ENCODE results near the gene APOBEC4. TPM values are rescaled to one million over a fixed set of nuclear protein-coding genes. Genes with fewer than 3 reads are reported as not detected.

APOBEC4 gene
- total and polyA plus RNA-seq, 2 of the 8 experiments (the other 6 are each of a cell fraction or from before 2014, with no cell fraction given): not detected

GRCh38 chr1:183635099-183635605, 18.0 kb downstream of the APOBEC4 start:
- H3K14ac ChIP-seq (ENCODE audit: insufficient read length): no peak overlapping the region
- WGBS, 2 experiments (ENCODE audit: extremely low coverage in 1 of 2, insufficient coverage in 1 of 2, insufficient read length in 1 of 2, insufficient replicate concordance in 2 of 2, low coverage in 1 of 2, low lambda C conversion rate in 2 of 2, missing lambda C conversion rate in 1 of 2): 3% methylated on average over 35 of the region's 42 CpGs; no CpG with 5 or more reads in 1 of the 2 experiments
- peak overlapping the region; percentile 63 to 76 (median 74) for H3K9ac ChIP-seq (replicated peaks in 1 of 4; ENCODE audit: extremely low read depth in 1 of 4, low read depth in 3 of 4, low read length in 3 of 4)
- H3K23me2 ChIP-seq (ENCODE audit: low read depth, low read length): peaks cover 6% of the 10 kb centered on the region
- H3K4me3 ChIP-seq (ENCODE audit: extremely low read depth in 1 of 4, insufficient read depth in 2 of 4, low read depth in 3 of 4, low read length in 4 of 4): peak overlapping the region; percentile 87 to 92 (median 90)
- peaks cover 0 to 10% (median 2%) of the 10 kb centered on the region in 4 experiments; a peak in 3 of 7 replicates for H3K4me1 ChIP-seq (replicated peaks in 1 of 4; ENCODE audit: control insufficient read depth in 3 of 4, insufficient read depth in 4 of 4, low read length in 3 of 4)
- DNase-seq (ENCODE audit: low read depth in 1 of 2, low spot score in 2 of 2) (peak in 1 of 2 experiments; percentile 64), FAIRE-seq (no peak)
- H2AK5ac ChIP-seq (ENCODE audit: low read depth, low read length): no peak overlapping the region
- peak overlapping the region; percentile 92 to 98 for H3K4me2 ChIP-seq (ENCODE audit: insufficient read depth in 1 of 2, low read depth in 2 of 2, low read length in 2 of 2)
- POLR2A ChIA-PET (ENCODE audit: partially characterized antibody): interaction anchor here (1.2 to 1.3 kb wide), 2 partner anchors 162 to 442 kb away, joined by 3 to 4 read pairs; no protein-coding TSS in a partner anchor
- peak overlapping the region; percentile 56; the same call in 1 of the 2 replicates for H3K27ac ChIP-seq (ENCODE audit: low read depth, low read length)
- no peak overlapping the region for H2BK12ac ChIP-seq (ENCODE audit: low read depth, low read length)
- peaks cover 0 to 7% (median 0%) of the 10 kb centered on the region in 4 experiments; a peak in 3 of 7 replicates for H3K27me3 ChIP-seq (replicated peaks in 1 of 4; ENCODE audit: control insufficient read depth in 3 of 4, extremely low read depth in 1 of 4, insufficient read depth in 3 of 4, low read length in 3 of 4)
- H2AFZ ChIP-seq (ENCODE audit: low read length): peak overlapping the region; percentile 78
- H2BK5ac ChIP-seq (ENCODE audit: low read depth, low read length): peak overlapping the region; percentile 25; the same call in 1 of the 2 replicates
- peaks cover 0 to 3% of the 10 kb centered on the region in 2 experiments for H4K20me1 ChIP-seq (replicated peaks in 1 of 2; ENCODE audit: control insufficient read depth in 1 of 2, insufficient read depth in 2 of 2, low read length in 2 of 2)
- H3K18ac ChIP-seq (ENCODE audit: extremely low read depth, low read length): peak overlapping the region; percentile 88; the same call in 1 of the 2 replicates
- H3K36me3 ChIP-seq (ENCODE audit: control insufficient read depth in 2 of 4, insufficient read depth in 4 of 4, low read length in 3 of 4): peaks cover 0 to 8% (median 3%) of the 10 kb centered on the region in 4 experiments; a peak in 4 of 8 replicates
- peak overlapping the region; percentile 40 for H4K91ac ChIP-seq (replicated peaks; ENCODE audit: insufficient read length, low read length)
- no peak overlapping the region for H3K4ac ChIP-seq (replicated peaks; ENCODE audit: insufficient read length, low read depth, low read length)
- peak overlapping the region; percentile 78 for H4K5ac ChIP-seq (ENCODE audit: insufficient read length, low read depth, low read length)
- no peak overlapping the region for H3K23ac ChIP-seq (ENCODE audit: insufficient read length)
- peak overlapping the region; percentile 64 for H3K56ac ChIP-seq (replicated peaks; ENCODE audit: insufficient read length, low read depth, low read length)
- no peak overlapping the region for H2BK20ac ChIP-seq (ENCODE audit: low read length)
- peaks cover 2% of the 10 kb centered on the region; the same call in 1 of the 2 replicates for H3K79me1 ChIP-seq (ENCODE audit: low read depth, low read length)
- CTCF ChIA-PET (ENCODE audit: partially characterized antibody): interaction anchor here (1.0 to 1.7 kb wide), 3 partner anchors 9 to 49 kb away, joined by 3 to 6 read pairs (median 3); no protein-coding TSS in a partner anchor
- H4K8ac ChIP-seq (ENCODE audit: extremely low read depth, insufficient read depth, low read length): peak overlapping the region; percentile 82; the same call in 1 of the 2 replicates
- no peaks in the 10 kb centered on the region for H3K9me3 ChIP-seq (ENCODE audit: insufficient read depth in 2 of 2, low read depth in 1 of 2, low read length in 1 of 2)
- peaks cover 0 to 34% of the 10 kb centered on the region in 2 experiments; a peak in 2 of 4 replicates for H3K79me2 ChIP-seq (ENCODE audit: control insufficient read depth in 1 of 2, insufficient read depth in 2 of 2, low read length in 2 of 2)
- H2BK120ac ChIP-seq (replicated peaks; ENCODE audit: low read depth, low read length): no peak overlapping the region
- H2BK15ac ChIP-seq (ENCODE audit: low read length): no peak overlapping the region
- TF ChIP-seq TBP (IDR thresholded peaks at IDR 0.05; ENCODE audit: low read depth, low read length) (no peak), SIN3A (conservative IDR thresholded peaks at IDR 0.05 in 1 of 2, IDR thresholded peaks at IDR 0.05 in 1 of 2; ENCODE audit: low read depth in 1 of 2, low read length in 2 of 2) (peak; percentile 9 to 20; a peak in 1 of 4 replicates), BACH1 (IDR thresholded peaks at IDR 0.05; ENCODE audit: low read length) (peak; percentile 30; the same call in 1 of the 2 replicates), PHF8 (conservative IDR thresholded peaks at IDR 0.05; ENCODE audit: low read depth, low read length) (0 out of 2 replicates have a peak, but pooled peaks have one; percentile 17), SIRT6 (IDR thresholded peaks at IDR 0.05; ENCODE audit: low read length) (no peak), NANOG (IDR thresholded peaks at IDR 0.05; ENCODE audit: insufficient read depth, low read depth, low read length, poor library complexity, severe bottlenecking) (no peak), RBBP5 (IDR thresholded peaks at IDR 0.05; ENCODE audit: borderline replicate concordance, low read depth, low read length) (peak; percentile 87), TAF1 (IDR thresholded peaks at IDR 0.05; ENCODE audit: low read depth, low read length) (peak; percentile 8; the same call in 1 of the 2 replicates)
